ENCODE measurements around the gene RPTN.

- TF ChIP-seq POLR2A (IDR thresholded peaks at IDR 0.05; ENCODE audit: low read length) (no peak), GATA1 (IDR thresholded peaks at IDR 0.05; ENCODE audit: low read depth, low read length) (no peak)
These were observed 7.9 kb upstream of the RPTN start for GRCh38 chr1:152166966-152167365.

Measured in erythroblast (primary cell).